GM18517 (cell line): ENCODE measurements around the gene SOX6.
"Not testable (repeated sequence)": the region's sequence is repeated elsewhere in the genome, so short reads cannot be mapped to it uniquely, and the experiment has no call there.

Experiments used
- ATAC-seq: cut with Tn5 transposase; IDR thresholded peaks from one replicate; pipeline ENCODE4 v1.9.1; 2021; ENCODE audit warnings: mild to moderate bottlenecking, moderate library complexity; ENCODE audit not compliant: unreplicated experiment

Gene SOX6

GRCh38 chr11:16052750-16053149 lies 303.6 kb downstream of the SOX6 start:
- no peak for ATAC-seq

GRCh38 chr11:16049611-16050010 lies 306.7 kb downstream of the SOX6 start:
- ATAC-seq, result no peak

DNA sequence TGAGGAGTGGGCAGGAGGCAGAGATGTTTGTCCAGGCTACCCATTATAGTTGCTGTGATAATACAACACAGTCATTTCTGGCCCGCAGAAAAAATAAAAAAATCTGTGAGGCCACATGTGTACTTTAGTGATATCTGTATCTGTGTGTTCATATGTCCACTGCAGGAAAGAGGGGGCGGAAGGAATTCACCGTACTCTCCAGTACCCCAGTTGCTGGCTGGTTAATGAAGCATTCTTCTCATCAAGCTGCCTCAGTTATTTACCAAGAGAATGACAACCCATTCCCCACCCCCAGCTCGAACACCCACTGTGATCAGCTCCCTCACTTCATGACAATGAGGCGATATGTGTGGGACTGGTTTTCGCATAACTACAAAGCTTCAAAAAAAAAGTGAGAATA lies 309.3 kb downstream of the SOX6 start:
- no peak for ATAC-seq

DNA sequence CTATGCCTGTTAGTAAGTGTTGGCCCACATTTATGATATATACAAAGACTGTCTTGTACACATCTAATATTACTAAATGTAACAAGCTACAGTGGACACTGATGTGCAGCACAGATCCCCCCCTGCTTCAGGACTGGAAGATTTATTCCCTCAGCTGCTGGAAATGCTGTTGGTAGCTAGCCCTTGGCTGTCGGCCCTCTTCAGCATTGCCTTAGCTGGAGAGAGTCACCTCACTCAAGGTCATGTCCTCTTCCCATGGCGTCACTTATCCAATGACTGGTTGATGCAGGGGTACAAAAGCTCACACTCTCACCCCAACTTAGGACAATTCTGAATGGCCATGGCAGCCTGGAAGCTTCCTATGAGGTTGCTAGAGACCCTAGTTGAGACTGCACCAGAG lies 312.7 kb downstream of the SOX6 start:
- no peak for ATAC-seq

- no peak for ATAC-seq
These were observed 315.1 kb downstream of the SOX6 start for GRCh38 chr11:16041207-16041606.

DNA sequence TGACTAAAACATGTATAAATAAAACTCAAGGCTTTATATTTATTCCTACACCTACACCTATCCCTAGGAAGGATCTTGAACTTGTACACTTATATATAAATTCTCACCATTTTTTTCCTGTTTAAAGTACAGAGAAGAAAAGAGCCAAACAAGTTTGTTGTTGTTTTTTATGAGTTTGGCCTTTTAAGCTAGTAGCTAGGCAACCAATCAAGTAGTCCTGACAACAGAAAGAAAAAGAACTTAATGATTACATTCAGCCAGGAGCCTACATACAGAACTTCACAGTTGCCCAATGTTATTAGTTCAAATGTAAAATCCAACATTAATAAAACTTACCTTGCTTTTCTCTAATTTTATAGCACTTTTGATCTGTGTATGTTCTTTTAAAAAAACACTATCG lies 316.2 kb downstream of the SOX6 start:
- ATAC-seq, result no peak

- no peak for ATAC-seq
These were observed 319.2 kb downstream of the SOX6 start for GRCh38 chr11:16037179-16037578.

DNA sequence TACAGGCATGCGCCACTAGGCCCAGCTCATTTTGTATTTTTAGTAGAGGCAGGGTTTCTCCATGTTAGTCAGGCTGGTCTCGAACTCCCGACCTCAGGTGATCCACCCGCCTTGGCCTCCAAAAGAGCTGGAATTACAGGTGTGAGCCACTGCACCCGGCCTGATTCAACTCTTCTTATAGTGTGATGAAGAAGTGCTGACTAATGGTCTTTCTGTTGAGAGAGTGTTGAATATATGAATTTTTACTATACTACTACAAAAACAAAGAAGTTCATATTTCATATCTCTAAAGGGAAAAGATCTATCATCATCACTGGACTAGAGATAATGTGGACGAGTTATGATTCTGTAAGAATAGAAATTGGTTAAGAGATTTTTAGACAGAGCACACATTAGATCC lies 320.1 kb downstream of the SOX6 start:
- no peak for ATAC-seq

DNA sequence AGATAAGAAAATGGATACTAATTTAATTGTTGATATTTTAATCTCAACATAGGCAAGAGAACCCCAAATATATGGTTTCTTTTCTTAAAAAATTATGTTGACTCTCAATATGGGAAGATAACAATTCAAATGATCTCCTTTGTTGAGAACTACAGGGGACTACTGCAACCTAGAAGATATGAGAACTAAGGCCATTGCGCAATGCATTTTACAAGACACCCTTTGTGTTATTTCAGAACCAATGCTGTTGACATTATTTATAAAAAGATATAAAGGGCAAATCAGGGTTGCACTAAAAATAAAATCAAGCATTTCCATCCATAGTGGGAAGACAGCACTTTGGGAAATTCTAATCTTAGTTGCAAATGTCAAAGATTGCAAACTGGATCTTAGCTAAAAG lies 322.3 kb downstream of the SOX6 start:
- ATAC-seq, result no peak

- no peak for ATAC-seq
These were observed 323.4 kb downstream of the SOX6 start for GRCh38 chr11:16032974-16033373.

- ATAC-seq, result no peak
These were observed 325.1 kb downstream of the SOX6 start for GRCh38 chr11:16031210-16031609.

- ATAC-seq, result no peak
These were observed 325.7 kb downstream of the SOX6 start for GRCh38 chr11:16030664-16031063.

GRCh38 chr11:16029151-16029550 lies 327.2 kb downstream of the SOX6 start:
- not testable (repeated sequence) for ATAC-seq

GRCh38 chr11:16028419-16028818 lies 327.9 kb downstream of the SOX6 start:
- no peak for ATAC-seq

DNA sequence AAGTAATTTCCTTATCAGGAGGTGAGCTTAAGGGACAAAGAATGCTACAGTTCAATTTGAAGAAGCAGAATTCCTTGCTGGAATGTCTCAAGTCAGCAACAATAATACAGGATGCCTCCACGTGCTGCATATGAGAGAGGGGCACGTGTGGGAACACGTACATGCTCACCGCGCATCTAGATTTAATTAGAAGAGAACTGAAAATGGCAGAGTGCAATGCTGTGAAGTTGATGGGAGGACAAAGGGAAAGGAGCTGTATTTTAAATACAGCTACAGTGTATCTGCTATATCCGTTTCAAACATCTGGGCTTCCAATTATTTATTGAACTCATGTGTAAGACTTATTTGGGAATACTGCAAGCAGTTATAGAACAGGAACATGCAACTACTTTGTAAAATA lies 328.7 kb downstream of the SOX6 start:
- no peak for ATAC-seq

- no peak for ATAC-seq
These were observed 329.5 kb downstream of the SOX6 start for GRCh38 chr11:16026849-16027248.

DNA sequence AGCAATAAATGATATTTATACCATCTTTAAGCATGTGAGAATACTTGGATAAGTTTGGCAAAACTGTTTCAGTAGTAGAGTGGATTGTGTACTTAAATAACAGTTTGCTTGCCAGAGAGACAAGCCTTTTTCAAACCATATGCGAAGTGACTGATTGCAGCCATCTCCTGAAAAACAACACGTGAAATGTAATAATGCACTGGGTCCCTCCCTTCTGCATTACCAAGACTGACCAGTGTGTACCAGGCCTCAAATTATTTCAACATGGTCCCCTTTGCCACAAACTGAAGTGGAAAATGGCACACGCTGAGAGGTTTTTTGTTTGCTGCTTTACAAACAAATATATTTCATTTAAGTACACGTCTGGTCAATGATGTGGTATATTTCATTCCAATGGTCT lies 337.4 kb downstream of the SOX6 start:
- ATAC-seq, result no peak

- no peak for ATAC-seq
These were observed 339.9 kb downstream of the SOX6 start for GRCh38 chr11:16016468-16016829.

- ATAC-seq, result no peak
These were observed 340.4 kb downstream of the SOX6 start for GRCh38 chr11:16015741-16016467.

GRCh38 chr11:16013649-16014275 lies 342.6 kb downstream of the SOX6 start:
- no peak for ATAC-seq

DNA sequence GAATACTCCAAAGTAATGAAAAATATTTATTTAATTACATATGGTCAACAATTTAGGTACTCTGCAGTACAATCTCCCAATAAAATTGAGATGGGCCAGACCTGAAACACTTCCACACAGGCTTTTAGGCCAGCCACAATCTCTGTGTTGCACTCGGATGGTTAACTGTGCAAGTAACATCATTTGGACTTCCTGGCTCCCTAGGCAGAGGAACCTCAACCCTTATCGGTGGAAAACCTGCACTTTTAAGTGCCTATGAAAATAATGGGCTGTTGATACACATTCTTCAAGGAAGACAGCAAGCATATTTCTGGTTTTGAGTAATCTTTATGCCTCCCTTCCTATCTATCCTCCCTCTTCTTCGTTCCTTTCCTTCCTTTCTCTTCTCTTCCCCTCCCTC lies 343.1 kb downstream of the SOX6 start:
- ATAC-seq, result no peak

DNA sequence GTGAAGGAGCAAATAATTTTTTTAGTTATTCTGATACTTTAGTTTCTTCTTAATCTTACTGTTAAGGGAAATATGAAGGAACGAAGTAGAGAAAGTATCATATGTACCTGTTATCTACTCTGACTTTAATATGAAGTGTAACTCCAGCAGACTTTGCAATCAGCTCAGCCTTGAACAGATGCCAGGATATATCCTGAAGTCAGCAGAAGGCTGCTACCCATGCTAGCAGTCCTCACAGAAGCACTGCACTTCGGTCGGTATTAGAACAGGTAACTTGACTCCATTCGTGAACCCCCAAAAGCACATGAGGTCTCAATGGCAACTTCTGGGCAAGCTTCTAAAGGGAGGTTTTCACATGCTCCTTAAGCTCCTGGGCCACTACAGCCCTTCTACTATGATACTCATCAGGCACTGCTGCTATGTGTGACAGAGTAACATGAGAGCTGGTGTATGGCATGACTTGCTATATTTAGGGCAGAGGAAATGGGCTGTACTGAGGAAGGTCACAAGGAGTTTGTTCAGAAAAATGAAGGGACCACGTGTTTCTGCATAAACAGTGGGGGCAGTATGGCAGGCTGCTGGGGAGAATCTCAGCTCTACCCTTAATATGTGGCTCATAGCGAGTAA lies 344.1 kb downstream of the SOX6 start:
- ATAC-seq, result no peak
